PC-9 (cell line): ENCODE data around the gene ERBB4. TPM values are rescaled to one million over a fixed set of nuclear protein-coding genes. Genes with fewer than 3 reads are reported as not detected.

Source experiments
- BruUV-seq: library from RNA; stranded (reverse); fragments of 400-500 nt; replicated peaks from 2 replicates; lab custom pipeline; 2021; lab: Mats Ljungman, UMichigan
- CTCF ChIA-PET: fragments of 300-600 bp; sonication (Branson Sonifier 250); formaldehyde crosslinking; loops from one replicate; lab custom pipeline; 2022; ENCODE audit warnings: antibody characterized with exemption; lab: Charles Lee
- POLR2A ChIA-PET: fragments of 300-600 bp; sonication (Branson Sonifier 250); formaldehyde crosslinking; loops from one replicate; lab custom pipeline; 2022; ENCODE audit warnings: antibody characterized with exemption; ENCODE audit not compliant: unreplicated experiment; lab: Charles Lee
- DNase-seq, 2 experiments: peaks; one replicate each; pipeline versions ENCODE4 v3.0.0 to v3.0.0-alpha.2; 2015 to 2022; ENCODE audit warnings: mixed read lengths in 1 of 2
- H2AFZ ChIP-seq: fragments of 200-600 bp; sonication (generic); 2 replicates; pipeline ENCODE4 v1.8.1; 2017; ENCODE audit warnings: antibody characterized with exemption
- H3F3A ChIP-seq: fragments of 200-600 bp; sonication (generic); 2 replicates; pipeline ENCODE4 v1.8.1; 2017; ENCODE audit warnings: antibody characterized with exemption, mild to moderate bottlenecking, low read depth; ENCODE audit not compliant: insufficient read depth
- H3K27ac ChIP-seq: fragments of 200-600 bp; sonication (generic); 2 replicates; pipeline ENCODE4 v1.6.1; 2016; ENCODE audit warnings: mixed run types
- H3K27me3 ChIP-seq: fragments of 200-600 bp; sonication (generic); 2 replicates; pipeline ENCODE4 v1.6.1; 2016; ENCODE audit warnings: low read depth, mixed run types; ENCODE audit not compliant: insufficient read depth
- H3K36me3 ChIP-seq: fragments of 200-600 bp; sonication (generic); 2 replicates; pipeline ENCODE4 v1.6.1; 2016; ENCODE audit warnings: low read depth, mixed run types
- H3K4me1 ChIP-seq: fragments of 200-600 bp; sonication (generic); replicated peaks from 2 replicates; pipeline ENCODE4 v1.6.1; 2016; ENCODE audit warnings: mixed run types; ENCODE audit not compliant: insufficient read depth
- H3K4me2 ChIP-seq: fragments of 200-600 bp; sonication (generic); 2 replicates; pipeline ENCODE4 v1.6.1; 2017; ENCODE audit warnings: mixed run types
- H3K4me3 ChIP-seq: fragments of 200-600 bp; sonication (generic); 2 replicates; pipeline ENCODE4 v1.6.1; 2016; ENCODE audit warnings: mixed run types
- H3K79me2 ChIP-seq: fragments of 200-600 bp; sonication (generic); 2 replicates; pipeline ENCODE4 v1.6.1; 2017; ENCODE audit warnings: low read depth, mixed run types
- H3K9me2 ChIP-seq: fragments of 200-600 bp; sonication (generic); 2 replicates; pipeline ENCODE4 v1.8.1; 2017; ENCODE audit warnings: mild to moderate bottlenecking; ENCODE audit not compliant: insufficient read depth
- H3K9me3 ChIP-seq: fragments of 200-600 bp; sonication (generic); 2 replicates; pipeline ENCODE4 v1.8.1; 2016; ENCODE audit warnings: low read depth; ENCODE audit not compliant: insufficient read depth
- H4K20me1 ChIP-seq: fragments of 200-600 bp; sonication (generic); 2 replicates; pipeline ENCODE4 v1.8.1; 2017; ENCODE audit not compliant: insufficient read depth
- EZH2 ChIP-seq: fragments of 200-600 bp; sonication (generic); IDR thresholded peaks from 2 replicates; pipeline ENCODE4 v1.8.0; 2017; ENCODE audit warnings: antibody characterized with exemption, low read depth
- intact Hi-C: fragments of 100-400 bp; cut with micrococcal nuclease; formaldehyde crosslinking; loops from one replicate; pipeline ENCODE4 v1.10.0; 2022; ENCODE audit not compliant: unreplicated experiment
- total RNA-seq: library from RNA; stranded (reverse); gene quantifications from 2 replicates; pipeline ENCODE4 v1.2.3, GENCODE V29; 2021
- TF ChIP-seq, protein P1 (sequence below): fragments of 200-600 bp; sonication (generic); conservative IDR thresholded peaks from 2 replicates; pipeline ENCODE4 v1.6.1; 2017; ENCODE audit warnings: mixed run types, antibody characterized with exemption, mild to moderate bottlenecking, moderate library complexity

Gene ERBB4
- total RNA-seq, 1 experiment from 2014 or later, result not detected

GRCh38 chr2:211405036-211405435, 1133.6 kb downstream of the ERBB4 start:
- no peak overlapping the region for H3K27ac ChIP-seq
- no peaks in the 10 kb centered on the region for H3F3A ChIP-seq
- no peak for DNase-seq
- no peaks in the 10 kb centered on the region for H3K79me2 ChIP-seq
- POLR2A ChIA-PET, result no interaction called here
- H2AFZ ChIP-seq, result no peak overlapping the region
- peaks cover 5% of the 10 kb centered on the region; the same call in 1 of the 2 replicates for H3K4me1 ChIP-seq
- H3K27me3 ChIP-seq, result no peaks in the 10 kb centered on the region
- no peaks in the 10 kb centered on the region for H4K20me1 ChIP-seq
- no peaks in the 10 kb centered on the region for H3K9me2 ChIP-seq
- H3K4me2 ChIP-seq, result no peak overlapping the region
- BruUV-seq, result no TSS peak
- H3K9me3 ChIP-seq, result no peaks in the 10 kb centered on the region
- no peaks in the 10 kb centered on the region for H3K36me3 ChIP-seq
- no peak for TF ChIP-seq EZH2
- TF ChIP-seq, protein P1, sequence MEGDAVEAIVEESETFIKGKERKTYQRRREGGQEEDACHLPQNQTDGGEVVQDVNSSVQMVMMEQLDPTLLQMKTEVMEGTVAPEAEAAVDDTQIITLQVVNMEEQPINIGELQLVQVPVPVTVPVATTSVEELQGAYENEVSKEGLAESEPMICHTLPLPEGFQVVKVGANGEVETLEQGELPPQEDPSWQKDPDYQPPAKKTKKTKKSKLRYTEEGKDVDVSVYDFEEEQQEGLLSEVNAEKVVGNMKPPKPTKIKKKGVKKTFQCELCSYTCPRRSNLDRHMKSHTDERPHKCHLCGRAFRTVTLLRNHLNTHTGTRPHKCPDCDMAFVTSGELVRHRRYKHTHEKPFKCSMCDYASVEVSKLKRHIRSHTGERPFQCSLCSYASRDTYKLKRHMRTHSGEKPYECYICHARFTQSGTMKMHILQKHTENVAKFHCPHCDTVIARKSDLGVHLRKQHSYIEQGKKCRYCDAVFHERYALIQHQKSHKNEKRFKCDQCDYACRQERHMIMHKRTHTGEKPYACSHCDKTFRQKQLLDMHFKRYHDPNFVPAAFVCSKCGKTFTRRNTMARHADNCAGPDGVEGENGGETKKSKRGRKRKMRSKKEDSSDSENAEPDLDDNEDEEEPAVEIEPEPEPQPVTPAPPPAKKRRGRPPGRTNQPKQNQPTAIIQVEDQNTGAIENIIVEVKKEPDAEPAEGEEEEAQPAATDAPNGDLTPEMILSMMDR, result no peak
- no peak overlapping the region for H3K4me3 ChIP-seq
- CTCF ChIA-PET, result no interaction called here
- intact Hi-C loops, result no loop called here

DNA sequence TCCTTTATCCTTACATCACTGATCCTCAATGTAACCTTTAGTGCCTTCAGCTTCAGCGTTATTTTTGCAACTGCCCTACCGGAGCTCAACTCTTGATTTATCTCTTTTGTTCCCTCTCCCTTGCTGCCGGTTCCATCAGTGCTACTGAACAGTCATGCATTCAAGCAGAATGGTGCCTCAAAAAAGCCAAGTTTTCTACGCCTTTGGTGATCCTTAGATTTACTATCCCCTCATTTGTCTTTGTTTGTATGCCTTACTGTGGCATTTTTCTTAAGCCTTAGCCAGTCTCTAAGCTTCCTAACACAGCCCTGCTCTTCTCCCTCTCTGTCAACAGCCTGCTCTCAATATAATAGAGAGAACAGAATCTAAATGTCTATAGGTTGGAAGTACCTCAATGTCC, 1134.5 kb downstream of the ERBB4 start:
- H3K4me1 ChIP-seq, result peaks cover 5% of the 10 kb centered on the region; the same call in 1 of the 2 replicates
- H3F3A ChIP-seq, result no peaks in the 10 kb centered on the region
- no peak for TF ChIP-seq EZH2
- TF ChIP-seq, protein P1, result no peak
- no peak overlapping the region for H3K4me2 ChIP-seq
- BruUV-seq, result no TSS peak
- no peaks in the 10 kb centered on the region for H3K9me2 ChIP-seq
- no peak overlapping the region for H3K27ac ChIP-seq
- ChIA-PET POLR2A (no interaction called here), CTCF (no interaction called here)
- no peaks in the 10 kb centered on the region for H3K27me3 ChIP-seq
- H3K36me3 ChIP-seq, result no peaks in the 10 kb centered on the region
- H3K9me3 ChIP-seq, result no peaks in the 10 kb centered on the region
- no peaks in the 10 kb centered on the region for H4K20me1 ChIP-seq
- H2AFZ ChIP-seq, result no peak overlapping the region
- no peak overlapping the region for H3K4me3 ChIP-seq
- DNase-seq, result no peak
- H3K79me2 ChIP-seq, result no peaks in the 10 kb centered on the region
- intact Hi-C loops, result no loop called here

- POLR2A ChIA-PET, result no interaction called here
- Histone ChIP-seq H3K27ac (no peak overlapping the region), H3K79me2 (no peaks in the 10 kb centered on the region), H3K36me3 (no peaks in the 10 kb centered on the region), H3F3A (no peaks in the 10 kb centered on the region), H3K9me3 (no peaks in the 10 kb centered on the region), H4K20me1 (no peaks in the 10 kb centered on the region), H2AFZ (no peak overlapping the region), H3K9me2 (no peaks in the 10 kb centered on the region), H3K27me3 (no peaks in the 10 kb centered on the region), H3K4me1 (no peaks in the 10 kb centered on the region), H3K4me2 (no peak overlapping the region), H3K4me3 (no peak overlapping the region)
- CTCF ChIA-PET, result no interaction called here
- TF ChIP-seq, protein P1, result no peak
- TF ChIP-seq EZH2, result no peak
- no TSS peak for BruUV-seq
- intact Hi-C loops, result no loop called here
- no peak for DNase-seq
Measured at GRCh38 chr2:211401328-211401727, 1137.3 kb downstream of the ERBB4 start.
